Fibroblast of pulmonary artery (primary cell): ENCODE data around the gene OS9.
A peak's percentile ranks its signal among the peaks of the same experiment; 100 is the strongest.

ENCODE experiments used
- DNase-seq: peaks from one replicate; pipeline ENCODE4 v3.0.0-alpha.2; 2010; ENCODE audit warnings: low read depth
- H3K4me3 ChIP-seq: replicated peaks from 2 replicates; pipeline ENCODE4 v1.5.1; 2011; ENCODE audit warnings: low read depth, mild to moderate bottlenecking, control low read depth, low read length, moderate library complexity
- TF ChIP-seq, protein P1 (sequence below): IDR thresholded peaks from 2 replicates; pipeline ENCODE4 v1.5.1; 2011; ENCODE audit warnings: mild to moderate bottlenecking, control low read depth, low read length, inconsistent platforms; ENCODE audit errors: missing control alignments

OS9 gene

DNA sequence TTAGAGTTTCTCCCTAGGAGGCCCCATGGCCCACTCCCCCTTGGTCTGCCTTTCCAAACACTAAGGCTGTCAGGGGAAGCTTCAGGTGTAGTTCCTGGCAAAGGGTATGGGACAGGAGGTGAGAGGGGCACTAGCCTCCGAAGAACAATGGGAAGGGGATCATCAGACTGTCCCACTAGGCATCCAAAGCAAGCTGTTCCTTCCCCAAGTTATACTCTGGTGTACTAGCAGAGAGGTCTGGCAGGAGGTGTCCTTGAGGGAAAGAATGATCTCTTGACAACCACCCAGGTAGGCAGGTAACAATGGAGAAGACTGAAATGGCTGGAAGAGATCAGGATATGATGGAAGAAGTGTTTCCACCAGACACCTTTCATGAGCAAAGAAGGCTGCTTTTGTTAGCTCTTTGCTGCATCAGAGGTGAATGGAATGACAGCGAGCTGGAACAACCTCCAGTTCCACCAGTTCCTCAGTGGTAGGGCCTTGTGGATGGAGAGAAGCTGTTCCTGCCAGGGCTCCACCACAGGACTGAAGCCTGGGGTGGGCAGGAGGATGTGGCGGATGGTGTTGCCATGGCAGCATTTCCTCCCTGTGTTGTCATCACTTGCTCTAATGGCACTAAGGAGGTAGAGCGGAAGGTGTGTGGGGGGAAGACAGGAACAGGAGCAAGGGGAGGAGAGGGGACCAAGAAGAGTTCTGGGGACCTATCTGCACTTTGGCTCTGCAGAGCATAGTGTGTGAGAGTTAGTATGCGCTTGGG is 46.9 kb downstream of the OS9 start:
- no peak overlapping the region for H3K4me3 ChIP-seq
- TF ChIP-seq, protein P1, sequence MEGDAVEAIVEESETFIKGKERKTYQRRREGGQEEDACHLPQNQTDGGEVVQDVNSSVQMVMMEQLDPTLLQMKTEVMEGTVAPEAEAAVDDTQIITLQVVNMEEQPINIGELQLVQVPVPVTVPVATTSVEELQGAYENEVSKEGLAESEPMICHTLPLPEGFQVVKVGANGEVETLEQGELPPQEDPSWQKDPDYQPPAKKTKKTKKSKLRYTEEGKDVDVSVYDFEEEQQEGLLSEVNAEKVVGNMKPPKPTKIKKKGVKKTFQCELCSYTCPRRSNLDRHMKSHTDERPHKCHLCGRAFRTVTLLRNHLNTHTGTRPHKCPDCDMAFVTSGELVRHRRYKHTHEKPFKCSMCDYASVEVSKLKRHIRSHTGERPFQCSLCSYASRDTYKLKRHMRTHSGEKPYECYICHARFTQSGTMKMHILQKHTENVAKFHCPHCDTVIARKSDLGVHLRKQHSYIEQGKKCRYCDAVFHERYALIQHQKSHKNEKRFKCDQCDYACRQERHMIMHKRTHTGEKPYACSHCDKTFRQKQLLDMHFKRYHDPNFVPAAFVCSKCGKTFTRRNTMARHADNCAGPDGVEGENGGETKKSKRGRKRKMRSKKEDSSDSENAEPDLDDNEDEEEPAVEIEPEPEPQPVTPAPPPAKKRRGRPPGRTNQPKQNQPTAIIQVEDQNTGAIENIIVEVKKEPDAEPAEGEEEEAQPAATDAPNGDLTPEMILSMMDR = no peak

DNA sequence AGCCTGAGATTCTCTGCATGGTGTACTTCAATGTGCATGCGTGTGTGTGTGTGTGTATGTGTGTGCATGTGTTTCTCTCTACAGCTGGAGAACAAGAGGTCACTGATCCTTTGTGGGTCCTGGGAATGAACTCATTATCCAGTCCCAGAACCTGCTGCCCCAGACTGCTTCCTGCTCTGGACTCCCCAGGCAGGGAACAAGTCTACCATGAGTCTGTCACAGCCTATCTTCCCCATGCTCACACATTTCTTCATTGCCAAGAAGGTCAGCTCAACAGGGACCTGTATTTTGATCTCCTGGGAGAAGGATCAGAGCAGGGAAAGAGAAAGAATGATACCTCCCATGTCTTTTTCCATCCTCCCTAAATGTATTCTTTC is 47.5 kb downstream of the OS9 start:
- no peak overlapping the region for H3K4me3 ChIP-seq
- DNase-seq = no peak
- TF ChIP-seq, protein P1 = no peak

More for the DNA sequence above, 46.9 kb downstream of the OS9 start:
- DNase-seq = no peak

DNA sequence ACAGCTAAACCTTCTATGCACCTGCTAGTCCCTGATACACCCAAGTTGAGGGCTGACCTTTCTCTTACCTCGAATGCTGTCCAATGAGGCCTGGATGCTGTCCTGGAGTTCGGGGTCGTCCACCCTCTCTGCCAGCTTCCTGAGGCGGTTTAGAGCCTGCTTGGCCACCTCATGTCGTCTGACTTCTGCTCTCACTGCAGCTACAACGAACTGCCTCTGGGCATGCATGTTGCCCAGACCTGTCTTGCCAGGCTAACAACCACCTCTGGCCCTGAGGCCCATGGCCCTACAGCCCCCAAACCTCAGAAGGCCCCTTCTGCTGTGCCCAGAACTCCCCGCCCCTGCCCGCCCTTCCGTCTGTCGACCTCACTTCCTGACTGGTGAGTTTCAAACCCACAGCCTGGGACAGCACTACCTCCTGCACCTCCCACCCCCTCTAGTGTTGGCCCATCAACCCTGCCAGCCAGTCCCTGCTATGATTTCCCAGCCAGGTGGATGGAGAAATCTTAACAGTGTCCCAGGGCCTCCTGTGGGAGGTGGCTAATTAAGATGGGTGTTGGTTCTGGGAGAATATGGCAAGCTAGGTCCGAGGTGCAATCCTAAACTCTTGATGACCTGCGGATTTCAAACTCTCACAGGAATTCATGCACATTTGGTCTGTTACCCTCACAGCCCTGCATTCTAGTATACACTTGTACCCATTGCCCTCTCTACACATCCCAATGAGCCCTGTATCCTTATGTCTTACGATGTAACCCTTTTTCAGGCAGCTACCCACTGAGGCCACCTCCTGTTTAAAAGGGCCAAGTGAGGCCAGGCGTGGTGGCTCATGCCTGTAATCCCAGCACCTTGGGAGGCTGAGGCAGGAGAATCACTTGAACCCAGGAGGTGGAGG is 48.2 kb downstream of the OS9 start:
- H3K4me3 ChIP-seq = no peak overlapping the region
- TF ChIP-seq, protein P1 = no peak
- DNase-seq = no peak

DNA sequence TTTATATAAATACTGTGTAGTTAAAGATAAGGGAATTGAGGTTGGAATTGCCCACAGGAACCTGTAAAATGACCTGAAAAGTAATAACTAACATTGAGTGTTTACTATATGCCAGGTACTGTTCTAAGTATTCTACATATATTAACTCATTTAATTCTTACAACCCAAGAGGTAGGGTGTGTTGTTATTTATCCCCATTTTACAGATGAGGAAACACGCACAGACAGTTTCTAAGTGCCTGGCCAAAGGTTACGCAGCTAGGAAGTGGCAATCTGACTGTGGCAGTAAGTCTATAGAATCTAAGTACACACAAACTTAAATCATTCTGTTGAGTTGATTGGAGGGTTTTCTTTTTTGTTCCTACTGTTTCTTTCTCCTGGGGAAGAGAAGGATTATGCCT is 49.8 kb downstream of the OS9 start:
- no peak for DNase-seq
- no peak overlapping the region for H3K4me3 ChIP-seq
- TF ChIP-seq, protein P1 = no peak

DNA sequence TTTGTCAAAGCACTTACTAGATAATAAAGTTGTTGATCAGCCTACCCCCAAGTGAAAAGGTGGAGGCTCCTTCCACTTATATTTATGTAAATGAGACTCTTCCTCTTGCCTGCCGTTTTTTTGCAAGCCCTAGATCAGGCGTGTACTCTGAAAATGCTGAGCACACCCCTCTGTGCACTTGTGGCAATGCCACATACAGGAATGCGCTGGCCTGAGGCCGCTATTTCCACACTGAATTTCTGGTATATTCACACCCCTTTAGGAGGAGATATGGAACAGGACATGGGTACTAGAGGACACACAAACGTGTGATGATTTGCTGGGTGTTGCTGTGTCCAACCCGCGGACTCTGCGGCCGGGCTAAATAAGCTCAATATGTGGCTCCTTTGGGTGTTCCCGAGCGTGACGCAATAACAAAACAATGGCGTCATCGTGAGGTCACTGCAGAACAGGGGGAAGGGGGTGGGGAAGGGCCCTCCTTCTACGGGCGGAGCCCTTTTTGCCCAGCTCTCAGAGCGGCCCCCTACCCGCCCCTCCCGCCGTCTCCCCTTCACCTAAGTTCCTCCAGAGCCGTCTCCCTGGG is 50.4 kb downstream of the OS9 start:
- peak; percentile 91 for DNase-seq
- TF ChIP-seq, protein P1 = no peak
- H3K4me3 ChIP-seq = peak overlapping the region; percentile 99

DNA sequence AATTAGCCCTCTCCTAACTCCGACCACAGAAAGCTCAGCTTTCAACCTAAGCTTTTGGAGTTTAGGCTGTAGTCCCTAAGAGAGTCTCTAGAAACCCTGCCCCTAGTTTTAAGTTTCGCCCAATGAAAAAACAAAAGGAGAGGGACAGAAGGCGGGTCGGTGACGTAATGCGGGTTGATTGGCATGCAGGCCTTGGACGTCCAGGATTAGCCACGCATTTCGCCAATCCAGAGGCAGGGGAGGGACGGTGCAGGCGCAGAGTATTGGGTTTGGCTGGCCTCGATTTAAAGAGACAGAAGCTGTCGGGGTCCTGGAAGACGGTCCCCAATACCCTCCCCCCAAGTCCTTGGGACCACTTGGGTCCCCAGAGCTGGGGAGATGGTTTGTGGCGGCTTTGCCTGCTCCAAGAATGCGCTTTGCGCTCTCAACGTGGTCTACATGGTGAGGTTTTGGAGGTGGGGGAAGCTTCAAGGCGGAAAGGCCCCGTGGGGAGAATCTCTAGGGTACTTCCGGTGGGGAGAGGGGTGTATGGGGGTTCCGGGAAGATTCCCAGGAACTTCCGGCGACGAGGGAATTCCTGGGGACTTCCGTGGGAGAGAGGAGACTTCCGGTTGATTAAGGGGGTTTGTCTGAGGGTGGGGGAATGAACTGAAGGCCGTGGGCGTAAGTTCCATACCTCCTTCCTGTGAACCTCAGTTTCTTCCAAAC is 51.0 kb downstream of the OS9 start, which contains the start of gene TSPAN31:
Gene TSPAN31 (plus strand): TSS at position 263 of the 708 bp plus-strand sequence. CDS start 116 bp downstream, at position 379.
- DNase-seq = peak; percentile 99
- TF ChIP-seq, protein P1 = no peak
- peak within 1 kb of the TSS; percentile 99 for H3K4me3 ChIP-seq
